Testis (tissue), 2 donors: ENCODE results near the gene SPIN1.

Source experiments
- POLR2A ChIP-seq: fragments of 450-650 bp; IDR thresholded peaks from one replicate; pipeline ENCODE4 v1.6.1; 2017; ENCODE audit warnings: antibody characterized with exemption, mild to moderate bottlenecking, moderate library complexity
- TF ChIP-seq, protein P1 (sequence below), 3 experiments: fragments of 450-650 bp in 2 of 3; fragments of 200-600 bp in 1 of 3; sonication (generic) in 1 of 3; IDR thresholded peaks; one replicate each; pipeline ENCODE4 v1.5.1; 2016 to 2019; ENCODE audit warnings: antibody characterized with exemption in 3 of 3, mild to moderate bottlenecking in 2 of 3, moderate library complexity in 1 of 3

DNA sequence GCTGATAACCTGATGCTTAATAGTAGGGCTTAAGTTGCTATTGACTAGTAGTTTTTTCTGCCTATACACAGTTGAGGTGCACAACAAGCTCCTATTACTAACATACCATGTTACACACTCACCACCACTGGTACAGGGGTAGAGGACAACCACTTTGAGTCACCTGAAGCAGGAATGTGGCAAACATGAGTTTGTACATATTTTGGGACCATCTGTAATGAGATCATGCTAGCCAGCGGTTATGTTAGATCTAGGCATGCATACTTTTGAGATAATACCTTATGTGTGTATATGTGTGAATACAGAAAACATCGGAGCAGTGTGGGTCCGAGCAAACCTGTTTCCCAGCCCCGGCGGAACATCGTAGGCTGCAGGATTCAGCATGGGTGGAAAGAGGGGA is 73.9 kb downstream of the SPIN1 start:
- TF ChIP-seq, protein P1, sequence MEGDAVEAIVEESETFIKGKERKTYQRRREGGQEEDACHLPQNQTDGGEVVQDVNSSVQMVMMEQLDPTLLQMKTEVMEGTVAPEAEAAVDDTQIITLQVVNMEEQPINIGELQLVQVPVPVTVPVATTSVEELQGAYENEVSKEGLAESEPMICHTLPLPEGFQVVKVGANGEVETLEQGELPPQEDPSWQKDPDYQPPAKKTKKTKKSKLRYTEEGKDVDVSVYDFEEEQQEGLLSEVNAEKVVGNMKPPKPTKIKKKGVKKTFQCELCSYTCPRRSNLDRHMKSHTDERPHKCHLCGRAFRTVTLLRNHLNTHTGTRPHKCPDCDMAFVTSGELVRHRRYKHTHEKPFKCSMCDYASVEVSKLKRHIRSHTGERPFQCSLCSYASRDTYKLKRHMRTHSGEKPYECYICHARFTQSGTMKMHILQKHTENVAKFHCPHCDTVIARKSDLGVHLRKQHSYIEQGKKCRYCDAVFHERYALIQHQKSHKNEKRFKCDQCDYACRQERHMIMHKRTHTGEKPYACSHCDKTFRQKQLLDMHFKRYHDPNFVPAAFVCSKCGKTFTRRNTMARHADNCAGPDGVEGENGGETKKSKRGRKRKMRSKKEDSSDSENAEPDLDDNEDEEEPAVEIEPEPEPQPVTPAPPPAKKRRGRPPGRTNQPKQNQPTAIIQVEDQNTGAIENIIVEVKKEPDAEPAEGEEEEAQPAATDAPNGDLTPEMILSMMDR (IDR thresholded peaks at IDR 0.05) = no peak
- TF ChIP-seq POLR2A = no peak
